ENCODE measurements around the gene RNASEH2B.

DNA sequence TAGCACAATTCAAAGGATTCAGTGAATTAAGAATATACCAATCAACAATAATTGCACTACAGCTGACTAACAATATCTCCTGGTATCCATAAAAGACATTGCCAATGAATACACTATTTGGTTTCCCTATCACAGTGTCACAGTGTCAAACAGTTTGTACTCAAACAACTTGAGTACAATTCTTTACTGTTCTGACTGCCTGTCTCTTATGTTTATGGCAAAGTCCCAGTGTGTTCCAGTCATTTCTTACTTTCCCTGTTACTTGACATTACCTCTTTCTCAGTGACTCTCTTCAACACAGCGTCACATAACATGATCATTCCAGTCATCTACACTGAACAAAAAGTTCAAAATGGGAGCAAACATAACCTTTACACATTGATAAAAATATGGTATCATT, 21.2 kb upstream of the RNASEH2B start:
- TF ChIP-seq, protein P1, sequence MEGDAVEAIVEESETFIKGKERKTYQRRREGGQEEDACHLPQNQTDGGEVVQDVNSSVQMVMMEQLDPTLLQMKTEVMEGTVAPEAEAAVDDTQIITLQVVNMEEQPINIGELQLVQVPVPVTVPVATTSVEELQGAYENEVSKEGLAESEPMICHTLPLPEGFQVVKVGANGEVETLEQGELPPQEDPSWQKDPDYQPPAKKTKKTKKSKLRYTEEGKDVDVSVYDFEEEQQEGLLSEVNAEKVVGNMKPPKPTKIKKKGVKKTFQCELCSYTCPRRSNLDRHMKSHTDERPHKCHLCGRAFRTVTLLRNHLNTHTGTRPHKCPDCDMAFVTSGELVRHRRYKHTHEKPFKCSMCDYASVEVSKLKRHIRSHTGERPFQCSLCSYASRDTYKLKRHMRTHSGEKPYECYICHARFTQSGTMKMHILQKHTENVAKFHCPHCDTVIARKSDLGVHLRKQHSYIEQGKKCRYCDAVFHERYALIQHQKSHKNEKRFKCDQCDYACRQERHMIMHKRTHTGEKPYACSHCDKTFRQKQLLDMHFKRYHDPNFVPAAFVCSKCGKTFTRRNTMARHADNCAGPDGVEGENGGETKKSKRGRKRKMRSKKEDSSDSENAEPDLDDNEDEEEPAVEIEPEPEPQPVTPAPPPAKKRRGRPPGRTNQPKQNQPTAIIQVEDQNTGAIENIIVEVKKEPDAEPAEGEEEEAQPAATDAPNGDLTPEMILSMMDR (conservative IDR thresholded peaks at IDR 0.05; ENCODE audit: low read length) = no peak
- TF ChIP-seq EZH2phosphoT487 (IDR thresholded peaks at IDR 0.05; ENCODE audit: borderline replicate concordance) = no peak
